ENCODE data around the gene LAP3. TPM values are rescaled to one million over a fixed set of nuclear protein-coding genes. Genes with fewer than 3 reads are reported as not detected.
"Not testable (repeated sequence)": the region's sequence is repeated elsewhere in the genome, so short reads cannot be mapped to it uniquely, and the experiment has no call there.

Gene LAP3
- total RNA-seq, 1 donor from 2014 or later = 81.6 TPM

GRCh38 chr4:17562157-17562556 is 14.8 kb upstream of the LAP3 start:
- H3K4me1 Mint-ChIP-seq (ENCODE audit: low read depth) = peaks cover 24% of the 10 kb centered on the region
- H3K9me3 Mint-ChIP-seq (ENCODE audit: low read depth) = no peaks in the 10 kb centered on the region
- no peak for DNase-seq (ENCODE audit: low spot score, unreplicated experiment)
- H3K36me3 Mint-ChIP-seq (ENCODE audit: insufficient read depth) = no peaks in the 10 kb centered on the region
- H3K27ac Mint-ChIP-seq = no peak overlapping the region
- TF ChIP-seq CTCF (IDR thresholded peaks at IDR 0.05; ENCODE audit: unreplicated experiment) = peak; percentile 30
- no peak overlapping the region for H3K4me3 Mint-ChIP-seq (ENCODE audit: low read depth)
- peaks cover 5% of the 10 kb centered on the region for H3K27me3 Mint-ChIP-seq

GRCh38 chr4:17565846-17566245 is 11.2 kb upstream of the LAP3 start:
- no peak overlapping the region for H3K4me3 Mint-ChIP-seq (ENCODE audit: low read depth)
- DNase-seq (ENCODE audit: low spot score, unreplicated experiment) = no peak
- no peak overlapping the region for H3K27ac Mint-ChIP-seq
- peaks cover 5% of the 10 kb centered on the region for H3K27me3 Mint-ChIP-seq
- TF ChIP-seq CTCF (IDR thresholded peaks at IDR 0.05; ENCODE audit: unreplicated experiment) = no peak
- H3K9me3 Mint-ChIP-seq (ENCODE audit: low read depth) = no peaks in the 10 kb centered on the region
- H3K36me3 Mint-ChIP-seq (ENCODE audit: insufficient read depth) = no peaks in the 10 kb centered on the region
- H3K4me1 Mint-ChIP-seq (ENCODE audit: low read depth) = peaks cover 13% of the 10 kb centered on the region

- peaks cover 5% of the 10 kb centered on the region for H3K27me3 Mint-ChIP-seq
- no peak for TF ChIP-seq CTCF (IDR thresholded peaks at IDR 0.05; ENCODE audit: unreplicated experiment)
- H3K27ac Mint-ChIP-seq = no peak overlapping the region
- no peak for DNase-seq (ENCODE audit: low spot score, unreplicated experiment)
- no peaks in the 10 kb centered on the region for H3K36me3 Mint-ChIP-seq (ENCODE audit: insufficient read depth)
- peaks cover under 1% of the 10 kb centered on the region for H3K4me1 Mint-ChIP-seq (ENCODE audit: low read depth)
- no peaks in the 10 kb centered on the region for H3K9me3 Mint-ChIP-seq (ENCODE audit: low read depth)
- no peak overlapping the region for H3K4me3 Mint-ChIP-seq (ENCODE audit: low read depth)
These were observed 9.7 kb upstream of the LAP3 start for GRCh38 chr4:17567271-17567670.

GRCh38 chr4:17574206-17574605 is 2.8 kb upstream of the LAP3 start:
- peaks cover 18% of the 10 kb centered on the region for H3K4me1 Mint-ChIP-seq (ENCODE audit: low read depth)
- no peak overlapping the region for H3K27ac Mint-ChIP-seq
- no peaks in the 10 kb centered on the region for H3K27me3 Mint-ChIP-seq
- no peak for DNase-seq (ENCODE audit: low spot score, unreplicated experiment)
- no peaks in the 10 kb centered on the region for H3K9me3 Mint-ChIP-seq (ENCODE audit: low read depth)
- no peak for TF ChIP-seq CTCF (IDR thresholded peaks at IDR 0.05; ENCODE audit: unreplicated experiment)
- no peaks in the 10 kb centered on the region for H3K36me3 Mint-ChIP-seq (ENCODE audit: insufficient read depth)
- peak overlapping the region; percentile 39 for H3K4me3 Mint-ChIP-seq (ENCODE audit: low read depth)

GRCh38 chr4:17575177-17575576 is 1.8 kb upstream of the LAP3 start:
- H3K27ac Mint-ChIP-seq; H3K27me3 Mint-ChIP-seq; DNase-seq (ENCODE audit: low spot score, unreplicated experiment); H3K9me3 Mint-ChIP-seq (ENCODE audit: low read depth); H3K36me3 Mint-ChIP-seq (ENCODE audit: insufficient read depth); H3K4me3 Mint-ChIP-seq (ENCODE audit: low read depth): not testable (repeated sequence)
- H3K4me1 Mint-ChIP-seq (ENCODE audit: low read depth) = peaks cover 22% of the 10 kb centered on the region

- H3K4me3 Mint-ChIP-seq (ENCODE audit: low read depth) = peak overlapping the region; percentile 85
- peaks cover 10% of the 10 kb centered on the region for H3K36me3 Mint-ChIP-seq (ENCODE audit: insufficient read depth)
- peak; percentile 23 for DNase-seq (ENCODE audit: low spot score, unreplicated experiment)
- peaks cover 30% of the 10 kb centered on the region for H3K4me1 Mint-ChIP-seq (ENCODE audit: low read depth)
- H3K9me3 Mint-ChIP-seq (ENCODE audit: low read depth) = no peaks in the 10 kb centered on the region
- peak; percentile 36 for TF ChIP-seq CTCF (IDR thresholded peaks at IDR 0.05; ENCODE audit: unreplicated experiment)
- H3K27ac Mint-ChIP-seq = peak overlapping the region; percentile 93
- H3K27me3 Mint-ChIP-seq = no peaks in the 10 kb centered on the region
These were observed 875 bp downstream of the LAP3 start for GRCh38 chr4:17577665-17578481.

Data from progenitor cell of endocrine pancreas (in vitro differentiated cells).